ENCODE measurements around the gene EGFL8.

DNA sequence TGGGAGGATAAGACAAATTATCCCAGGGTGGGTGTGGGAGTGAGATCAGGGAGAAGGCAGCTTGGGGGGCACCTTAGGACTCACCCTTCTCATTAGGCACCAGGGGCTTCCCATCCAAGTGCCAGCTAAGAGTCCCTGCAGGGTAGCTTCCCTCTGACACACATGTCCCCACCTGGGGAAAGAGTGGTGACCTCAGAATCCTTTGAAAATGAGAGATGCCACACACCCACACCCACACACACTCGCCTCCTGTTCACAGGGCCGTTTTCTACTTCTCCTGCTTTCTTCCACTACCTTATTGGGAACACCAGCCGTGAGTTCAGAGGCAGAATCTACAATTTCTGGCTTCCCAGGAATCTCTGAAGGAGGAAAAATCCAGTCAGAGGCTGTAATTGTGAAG, 18.6 kb downstream of the EGFL8 start:
- no peak for TF ChIP-seq CTCF (IDR thresholded peaks at IDR 0.05)
- TF ChIP-seq POLR2A (IDR thresholded peaks at IDR 0.05) = no peak

Data from Peyer's patch (tissue), 4 donors.